Measurements from ENCODE around the gene PLSCR4.
"Not testable (repeated sequence)": the region's sequence is repeated elsewhere in the genome, so short reads cannot be mapped to it uniquely, and the experiment has no call there.

DNA sequence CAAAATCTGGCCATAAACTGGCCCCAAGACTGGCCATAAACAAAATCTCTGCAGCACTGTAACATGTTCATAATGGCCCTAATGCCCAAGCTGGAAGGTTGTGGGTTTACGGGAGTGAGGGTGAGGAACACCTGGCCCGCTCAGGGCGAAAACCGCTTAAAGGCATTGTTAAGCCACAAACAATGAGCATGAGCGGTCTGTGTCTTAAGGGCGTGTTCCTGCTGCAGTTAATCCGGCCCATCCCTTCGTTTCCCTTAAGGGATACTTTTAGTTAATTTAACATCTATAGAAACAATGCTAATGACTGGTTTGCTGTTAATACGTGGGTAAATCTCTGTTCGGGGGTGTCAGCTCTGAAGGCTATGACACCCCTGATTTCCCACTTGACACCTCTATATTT, 1.5 kb upstream of the PLSCR4 start:
- TF ChIP-seq, protein P1, sequence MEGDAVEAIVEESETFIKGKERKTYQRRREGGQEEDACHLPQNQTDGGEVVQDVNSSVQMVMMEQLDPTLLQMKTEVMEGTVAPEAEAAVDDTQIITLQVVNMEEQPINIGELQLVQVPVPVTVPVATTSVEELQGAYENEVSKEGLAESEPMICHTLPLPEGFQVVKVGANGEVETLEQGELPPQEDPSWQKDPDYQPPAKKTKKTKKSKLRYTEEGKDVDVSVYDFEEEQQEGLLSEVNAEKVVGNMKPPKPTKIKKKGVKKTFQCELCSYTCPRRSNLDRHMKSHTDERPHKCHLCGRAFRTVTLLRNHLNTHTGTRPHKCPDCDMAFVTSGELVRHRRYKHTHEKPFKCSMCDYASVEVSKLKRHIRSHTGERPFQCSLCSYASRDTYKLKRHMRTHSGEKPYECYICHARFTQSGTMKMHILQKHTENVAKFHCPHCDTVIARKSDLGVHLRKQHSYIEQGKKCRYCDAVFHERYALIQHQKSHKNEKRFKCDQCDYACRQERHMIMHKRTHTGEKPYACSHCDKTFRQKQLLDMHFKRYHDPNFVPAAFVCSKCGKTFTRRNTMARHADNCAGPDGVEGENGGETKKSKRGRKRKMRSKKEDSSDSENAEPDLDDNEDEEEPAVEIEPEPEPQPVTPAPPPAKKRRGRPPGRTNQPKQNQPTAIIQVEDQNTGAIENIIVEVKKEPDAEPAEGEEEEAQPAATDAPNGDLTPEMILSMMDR (IDR thresholded peaks at IDR 0.05): not testable (repeated sequence)
- not testable (repeated sequence) for TF ChIP-seq POLR2A, EP300 (IDR thresholded peaks at IDR 0.05)
